HG02588 (cell line): ENCODE data around the gene CASD1.
A peak's percentile ranks its signal among the peaks of the same experiment; 100 is the strongest.

Experiments used
- ATAC-seq: cut with Tn5 transposase; IDR thresholded peaks from one replicate; pipeline ENCODE4 v1.9.1; 2021; ENCODE audit warnings: mild to moderate bottlenecking, moderate library complexity; ENCODE audit not compliant: unreplicated experiment

Gene CASD1

DNA sequence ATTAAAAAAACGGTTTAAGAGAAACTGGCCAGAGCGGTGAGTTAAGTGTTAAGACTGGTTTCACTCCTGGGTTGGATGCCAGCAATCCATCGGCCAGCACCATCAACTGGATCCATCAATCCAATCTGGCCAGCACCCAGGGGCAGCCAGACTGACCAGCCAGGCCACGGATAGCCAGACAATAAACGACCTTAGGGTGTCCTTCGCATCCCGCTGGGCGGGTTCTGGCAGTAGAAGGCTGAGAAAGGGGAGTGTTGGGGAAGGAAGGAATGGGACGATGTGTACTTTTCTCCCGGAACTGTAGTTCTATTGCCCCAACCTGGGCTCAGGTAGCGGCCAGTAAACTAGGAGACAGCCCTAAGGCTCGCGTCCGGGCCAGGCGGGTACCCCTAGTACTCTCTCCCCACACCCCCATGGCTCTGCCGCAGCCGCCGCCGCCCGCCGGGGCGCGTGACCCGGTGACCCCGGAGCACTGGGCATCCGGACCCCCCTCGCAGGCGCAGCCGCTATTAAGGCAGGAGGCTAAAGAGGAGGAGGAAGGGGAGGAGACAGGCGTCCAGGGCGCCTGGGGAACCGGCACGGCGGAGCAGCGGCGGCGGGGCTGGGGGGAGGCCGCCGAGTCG lies at the start of gene CASD1:
CASD1 (plus strand) TSS at position 546 of the 623 bp plus-strand sequence. CDS start 276 bp downstream, outside the sequence.
- ATAC-seq = peak; percentile 67

DNA sequence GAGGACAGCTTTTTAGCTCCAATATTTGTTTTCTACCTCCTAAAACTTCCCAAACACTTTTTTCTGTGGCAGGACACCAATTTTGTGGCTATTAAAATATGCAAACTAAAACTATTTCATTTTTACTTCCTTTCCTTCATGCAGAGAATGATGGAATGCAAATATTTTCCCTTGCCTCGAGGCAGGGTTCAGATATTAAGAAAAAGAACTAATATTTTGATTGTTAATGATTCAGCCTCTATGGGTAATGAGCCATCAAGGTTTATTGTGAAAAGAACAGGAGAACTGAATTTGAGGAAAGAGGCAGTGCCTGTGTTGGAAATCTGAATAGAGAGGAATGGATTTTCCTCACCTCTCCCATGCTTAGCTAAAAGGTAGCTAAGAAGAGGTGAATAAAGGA lies 43.1 kb upstream of the CASD1 start:
- no peak for ATAC-seq

DNA sequence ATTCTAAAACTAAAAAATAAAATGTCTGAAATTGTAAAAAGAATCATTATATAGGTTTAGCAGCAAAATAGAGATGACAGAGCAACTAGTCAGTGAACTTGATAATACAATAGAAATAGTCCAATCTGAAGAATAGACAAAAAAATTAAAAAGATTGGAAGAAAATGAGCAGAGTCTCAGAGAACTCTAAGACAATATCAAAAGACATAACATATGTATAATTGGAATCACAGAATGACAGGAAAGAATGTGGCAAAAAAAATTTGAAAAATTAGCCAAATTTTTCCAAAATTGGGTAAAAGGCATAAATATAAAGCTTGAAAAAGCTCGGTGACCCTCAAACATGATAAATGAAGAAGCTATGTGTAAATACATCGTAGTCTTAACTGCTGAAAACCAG lies 38.0 kb upstream of the CASD1 start:
- no peak for ATAC-seq

- no peak for ATAC-seq
Observed at GRCh38 chr7:94472608-94473007, 37.0 kb upstream of the CASD1 start.

DNA sequence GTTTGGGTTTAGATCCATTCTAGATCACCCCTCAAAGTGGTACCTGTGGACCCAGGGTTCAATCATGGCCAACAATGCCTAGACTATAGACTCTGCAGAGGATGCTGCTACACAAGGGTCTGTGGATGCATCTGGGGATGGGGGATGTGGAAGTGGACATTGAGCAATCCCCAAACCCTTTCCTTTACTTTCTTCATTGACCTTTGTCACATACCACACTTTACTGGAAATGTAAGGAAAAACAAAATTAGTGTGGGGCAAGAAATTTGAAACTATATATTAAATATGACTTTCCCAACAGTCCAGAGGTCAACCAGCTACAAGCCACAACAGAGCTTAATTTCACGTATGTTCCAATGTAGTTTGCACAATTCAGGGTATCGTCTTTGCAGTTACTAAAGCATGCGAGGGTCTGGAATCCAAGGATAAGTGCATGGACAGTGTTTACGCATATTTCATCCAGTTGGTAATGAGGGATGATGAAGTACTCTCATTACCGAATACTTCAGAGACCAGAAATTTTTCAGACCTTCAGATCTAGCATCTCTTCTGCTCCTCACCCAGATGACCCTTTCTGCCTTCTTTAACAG lies 33.3 kb upstream of the CASD1 start:
- ATAC-seq = no peak

GRCh38 chr7:94477878-94478277 lies 31.7 kb upstream of the CASD1 start:
- no peak for ATAC-seq

DNA sequence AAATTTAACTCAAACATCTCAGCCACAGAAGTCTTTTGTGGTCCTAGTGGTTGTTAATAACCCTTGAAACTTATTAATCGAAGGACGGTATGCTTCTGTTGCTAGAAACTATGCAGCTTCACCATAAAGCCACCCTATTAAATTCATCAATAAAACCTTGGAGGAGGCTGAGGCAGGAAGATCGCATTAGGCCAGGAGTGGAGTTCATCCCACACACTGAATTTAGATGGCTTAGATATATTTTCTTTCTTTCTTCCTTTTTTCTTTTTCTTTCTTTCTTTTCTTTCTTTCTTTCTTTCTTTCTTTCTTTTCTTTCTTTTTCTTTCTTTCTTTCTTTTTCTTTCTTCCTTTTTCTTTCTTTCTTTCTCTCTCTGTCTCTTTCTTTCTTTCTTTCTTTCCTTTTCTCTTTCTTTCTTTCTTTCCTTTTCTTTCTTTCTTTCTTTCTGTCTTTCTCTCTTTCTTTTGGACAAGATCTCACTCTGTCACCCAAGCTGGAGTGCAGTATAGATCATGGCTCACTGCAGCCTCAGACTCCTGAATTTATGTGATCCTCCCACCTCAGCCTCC lies 30.9 kb upstream of the CASD1 start:
- ATAC-seq = no peak

DNA sequence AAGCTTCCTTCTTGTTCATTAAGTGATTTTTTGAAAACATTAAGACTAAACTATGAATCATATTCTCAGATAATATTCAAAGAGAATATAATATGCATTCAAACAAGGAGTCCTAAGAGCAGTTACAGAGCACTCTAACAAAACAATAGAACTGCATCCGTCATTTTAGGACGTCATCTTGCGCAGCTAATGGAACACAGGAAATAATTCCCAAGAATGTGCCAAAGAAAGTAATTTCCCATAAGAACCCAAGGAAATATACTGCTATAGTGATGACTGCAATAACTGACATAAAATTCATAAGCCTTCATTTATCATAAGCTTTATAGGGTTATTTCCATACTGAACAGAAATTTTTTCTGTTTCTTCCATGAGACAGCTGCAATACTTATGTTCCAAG lies 28.3 kb upstream of the CASD1 start:
- no peak for ATAC-seq

- ATAC-seq = no peak
Observed at GRCh38 chr7:94482796-94483195, 26.8 kb upstream of the CASD1 start.

DNA sequence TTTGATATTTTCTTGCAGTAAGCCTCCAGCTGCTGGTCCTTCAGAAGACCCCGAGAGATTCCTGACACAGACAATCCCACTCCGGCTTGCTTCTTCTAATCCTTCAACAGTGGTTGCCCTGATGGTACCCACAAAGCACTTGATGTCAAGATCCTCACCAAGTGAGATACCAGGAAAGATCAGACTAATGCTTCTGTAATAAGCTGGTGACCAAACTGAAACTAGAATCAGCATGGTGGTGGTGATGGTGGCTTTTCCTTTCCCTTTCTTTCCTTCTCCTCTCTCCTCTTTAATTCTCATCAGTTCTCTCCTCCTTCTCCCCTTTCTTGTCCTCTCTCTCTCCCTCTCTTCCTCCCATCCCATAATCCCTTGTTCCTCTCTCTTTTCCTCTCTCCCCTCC lies 25.8 kb upstream of the CASD1 start:
- no peak for ATAC-seq

DNA sequence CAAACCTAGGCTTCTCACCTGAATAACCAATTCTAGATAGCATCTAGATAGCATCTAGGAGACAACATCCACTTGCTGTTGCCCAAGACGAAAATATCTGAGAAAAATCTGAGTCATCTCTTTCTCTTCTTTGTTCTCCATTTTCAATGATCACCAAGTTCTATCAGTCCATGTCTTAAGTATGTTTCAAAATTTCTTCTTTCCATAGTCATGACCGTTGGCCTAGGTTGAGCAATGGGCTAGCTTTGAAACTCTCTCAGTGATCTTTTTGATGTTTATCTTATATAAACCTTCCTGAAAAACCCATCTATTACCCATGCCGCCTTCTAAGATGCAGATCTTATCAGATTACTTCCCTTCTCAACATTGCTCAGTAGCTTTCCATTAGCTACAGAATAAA lies 23.4 kb upstream of the CASD1 start:
- no peak for ATAC-seq

- ATAC-seq = no peak
Observed at GRCh38 chr7:94491410-94491809, 18.2 kb upstream of the CASD1 start.

- ATAC-seq = peak; percentile 99
Observed at GRCh38 chr7:94492601-94493000, 17.0 kb upstream of the CASD1 start.

- ATAC-seq = no peak
Observed at GRCh38 chr7:94497874-94498670, 11.5 kb upstream of the CASD1 start.

GRCh38 chr7:94498918-94499317 lies 10.7 kb upstream of the CASD1 start:
- ATAC-seq = no peak

- no peak for ATAC-seq
Observed at GRCh38 chr7:94507462-94507861, 2.1 kb upstream of the CASD1 start.

GRCh38 chr7:94507962-94508361 lies 1.6 kb upstream of the CASD1 start:
- ATAC-seq = no peak

DNA sequence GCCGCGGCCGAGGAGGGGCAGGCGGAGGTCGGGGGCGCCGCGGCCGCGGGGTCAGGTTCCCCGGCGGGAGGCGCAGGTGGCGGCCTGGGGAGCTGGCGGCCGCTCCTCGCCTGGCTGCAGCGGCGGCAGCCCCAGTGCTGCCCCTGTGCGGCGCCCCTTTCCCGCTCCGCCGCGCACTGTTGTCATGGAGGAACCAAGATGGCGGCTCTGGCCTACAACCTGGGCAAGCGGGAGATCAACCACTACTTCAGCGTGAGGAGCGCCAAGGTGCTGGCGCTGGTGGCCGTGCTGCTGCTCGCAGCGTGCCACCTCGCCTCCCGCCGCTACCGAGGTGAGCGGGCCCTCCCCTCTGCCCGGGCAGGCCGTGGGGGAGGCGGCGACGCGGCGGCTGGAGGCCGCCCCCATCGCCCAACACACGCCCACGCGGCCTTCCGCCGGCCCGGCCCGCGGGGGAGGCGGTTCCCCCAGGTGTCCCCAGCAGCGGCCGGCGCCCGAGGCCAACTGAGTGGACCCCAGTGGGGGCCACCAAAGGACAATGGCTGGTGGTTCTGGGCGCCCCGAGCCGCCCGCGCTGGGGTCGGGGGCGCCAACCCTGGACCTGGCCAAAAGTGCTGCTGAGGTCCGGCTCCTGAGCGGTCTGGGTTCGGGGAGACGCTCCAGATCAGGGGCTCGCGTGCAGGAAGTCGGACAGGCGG lies 425 bp downstream of the CASD1 start:
- peak; percentile 79 for ATAC-seq

- ATAC-seq = peak; percentile 12
Observed at GRCh38 chr7:94510582-94511496, 1.2 kb downstream of the CASD1 start.

DNA sequence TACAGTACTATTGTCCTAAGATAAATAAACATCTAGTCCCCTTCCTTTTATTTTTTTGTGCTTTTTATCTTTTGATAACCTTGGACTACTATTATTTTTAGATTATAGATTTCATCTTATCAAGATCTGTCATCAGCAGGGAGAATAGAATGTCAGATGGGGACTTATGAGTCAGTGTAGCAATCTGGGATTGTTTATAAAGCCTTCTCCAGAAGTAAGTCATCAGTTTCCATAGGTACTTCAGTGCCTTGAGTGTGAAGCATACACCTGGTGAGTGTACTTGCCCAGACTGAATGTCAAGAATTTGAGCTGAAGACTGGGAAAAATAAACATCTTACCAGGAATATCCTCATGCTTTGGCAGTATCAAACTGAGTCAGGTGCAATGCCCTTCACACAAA lies 2.1 kb downstream of the CASD1 start:
- no peak for ATAC-seq
